UCSD-AML1 (cell line): ENCODE data around the gene CAMK2A.
A peak's percentile ranks its signal among the peaks of the same experiment; 100 is the strongest.
"Not testable (repeated sequence)": the region's sequence is repeated elsewhere in the genome, so short reads cannot be mapped to it uniquely, and the experiment has no call there.

Experiments used
- DNase-seq: peaks from one replicate; lab custom pipeline; 2025; ENCODE audit not compliant: unreplicated experiment; lab: John Stamatoyannopoulos, UW

The CAMK2A gene

DNA sequence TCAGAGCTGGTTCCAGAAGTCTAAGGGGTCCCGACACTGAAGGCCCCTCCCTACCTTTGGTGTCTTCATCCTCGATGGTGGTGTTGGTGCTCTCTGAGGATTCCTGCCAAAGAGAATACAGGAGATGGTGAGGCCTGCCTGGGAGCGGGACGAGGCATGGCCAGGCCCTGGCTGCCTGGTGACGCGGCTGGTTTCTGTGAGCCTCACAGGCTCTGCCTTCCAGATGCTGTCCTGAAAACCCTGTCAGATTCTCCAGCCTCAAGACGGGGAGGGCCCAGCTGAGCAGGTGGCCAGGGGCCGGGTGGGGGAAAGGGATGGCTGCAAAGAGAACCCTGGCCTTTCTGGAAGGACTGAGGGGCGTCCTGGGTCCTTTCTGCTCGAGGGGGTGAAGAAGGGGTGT, 50.9 kb downstream of the CAMK2A start:
- no peak for DNase-seq

DNA sequence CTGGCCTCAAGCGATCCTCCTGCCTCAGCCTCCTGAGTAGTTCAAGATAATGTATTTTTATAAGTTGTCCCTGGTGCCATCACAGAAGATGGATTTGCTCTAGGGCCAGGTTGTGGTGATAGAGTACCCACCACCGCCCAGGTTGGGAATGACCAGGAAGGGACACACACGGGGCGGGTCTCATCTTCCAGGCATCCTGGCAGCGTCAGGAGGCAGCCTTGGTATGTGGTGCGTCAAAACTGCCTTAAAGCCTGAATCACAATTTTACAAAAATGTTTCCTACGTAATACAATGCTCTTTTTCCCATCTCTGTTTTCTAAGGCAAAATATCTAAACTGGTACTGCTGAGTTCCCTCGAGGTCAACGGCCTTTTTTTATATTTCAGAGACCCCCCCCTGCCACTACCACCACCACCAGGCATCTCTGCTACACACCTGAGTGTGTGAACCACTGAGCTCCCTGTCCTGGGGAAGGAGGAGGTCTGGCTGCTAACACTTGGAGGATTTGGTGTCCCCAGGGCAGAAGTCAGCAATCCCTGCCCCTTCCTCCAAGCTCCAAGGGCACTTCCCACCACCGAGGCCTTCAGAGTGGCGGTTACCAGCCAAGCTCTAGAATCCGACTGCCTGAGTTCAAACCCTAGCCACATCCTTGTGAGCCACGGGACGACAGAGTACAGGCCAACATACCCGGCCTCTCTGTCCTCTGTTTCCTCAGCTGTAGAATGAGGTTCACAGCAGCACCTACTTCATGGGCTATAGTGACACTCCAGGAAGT, 52.4 kb downstream of the CAMK2A start:
- no peak for DNase-seq

DNA sequence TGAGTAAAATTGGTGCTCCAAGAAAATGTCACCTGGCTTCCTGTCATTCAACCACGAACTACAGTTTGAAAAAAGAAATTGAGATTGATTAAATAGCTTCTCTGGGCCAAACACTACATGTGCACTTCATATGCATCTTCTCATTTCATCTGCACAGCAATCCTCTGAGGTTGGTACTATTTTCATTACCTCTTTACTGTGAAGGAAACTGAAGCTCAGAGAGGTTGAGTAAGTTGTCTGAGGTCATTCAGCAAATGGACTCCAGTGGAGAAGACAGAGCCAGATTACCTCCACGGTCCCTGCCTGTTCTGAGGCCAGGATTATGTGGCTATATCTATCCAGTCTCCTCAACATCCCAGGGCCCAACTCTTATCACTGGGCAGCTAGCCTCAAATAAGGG, 53.3 kb downstream of the CAMK2A start:
- DNase-seq: no peak

DNA sequence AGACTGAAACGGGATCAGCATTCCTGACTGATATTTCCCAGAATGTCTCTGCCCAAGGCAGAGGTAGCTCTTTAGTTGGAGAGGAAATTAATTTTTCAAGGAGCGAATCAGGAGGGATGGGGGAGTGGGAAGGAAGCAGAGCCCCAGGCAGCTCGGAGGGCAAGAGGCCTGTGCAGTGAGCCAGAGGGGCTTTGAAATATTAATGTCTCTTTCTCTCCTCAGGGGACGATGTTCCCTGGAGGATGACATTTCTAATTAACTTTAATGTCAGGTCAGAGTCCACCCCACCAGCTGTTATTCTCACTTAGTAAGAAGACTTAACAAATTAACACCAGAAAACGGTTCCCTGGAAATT, 54.1 kb downstream of the CAMK2A start:
- DNase-seq: no peak

DNA sequence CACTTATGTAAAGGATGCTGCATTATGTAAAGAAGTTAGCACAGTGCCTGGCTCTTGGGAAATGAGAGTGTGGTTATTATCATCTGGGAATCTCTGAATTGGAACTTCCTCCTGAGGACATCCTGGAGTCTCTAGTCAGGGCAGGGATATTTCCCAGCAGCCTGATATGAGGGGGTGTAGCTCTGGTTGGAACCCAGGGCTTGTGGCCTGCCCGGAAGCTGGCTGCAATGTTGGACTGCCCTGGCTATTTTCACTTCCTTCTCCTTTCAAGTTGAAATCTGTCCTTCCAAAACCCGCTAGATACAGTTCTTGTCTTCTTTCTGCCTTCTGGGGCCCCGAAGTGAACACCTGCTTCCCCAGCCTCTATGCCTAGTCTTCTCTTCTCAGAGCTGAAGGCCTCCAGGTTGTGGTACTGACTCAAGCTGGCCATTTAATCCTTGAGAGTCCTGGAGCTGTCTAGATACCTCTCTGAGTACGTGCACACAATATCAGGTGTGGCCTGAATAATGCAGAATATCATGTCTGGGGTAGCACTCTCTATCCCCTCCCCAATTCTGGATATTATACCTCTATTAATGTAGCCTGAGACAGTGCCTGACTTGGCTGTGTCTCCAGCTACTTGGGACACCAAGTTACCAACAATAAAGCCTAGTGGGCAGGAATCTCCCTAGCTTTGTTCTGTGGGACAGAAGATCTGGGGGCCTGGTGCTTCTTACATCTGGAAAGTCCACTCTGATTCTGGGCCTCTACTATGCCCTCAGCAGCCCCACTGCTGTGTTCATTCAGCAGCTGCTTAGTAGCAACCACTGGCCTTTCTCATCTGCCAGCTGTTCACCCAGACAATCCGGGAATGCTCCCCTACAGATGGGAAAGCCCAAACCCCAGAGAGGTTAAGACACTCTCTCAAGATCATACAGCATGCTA, 54.7 kb downstream of the CAMK2A start:
- no peak for DNase-seq

DNA sequence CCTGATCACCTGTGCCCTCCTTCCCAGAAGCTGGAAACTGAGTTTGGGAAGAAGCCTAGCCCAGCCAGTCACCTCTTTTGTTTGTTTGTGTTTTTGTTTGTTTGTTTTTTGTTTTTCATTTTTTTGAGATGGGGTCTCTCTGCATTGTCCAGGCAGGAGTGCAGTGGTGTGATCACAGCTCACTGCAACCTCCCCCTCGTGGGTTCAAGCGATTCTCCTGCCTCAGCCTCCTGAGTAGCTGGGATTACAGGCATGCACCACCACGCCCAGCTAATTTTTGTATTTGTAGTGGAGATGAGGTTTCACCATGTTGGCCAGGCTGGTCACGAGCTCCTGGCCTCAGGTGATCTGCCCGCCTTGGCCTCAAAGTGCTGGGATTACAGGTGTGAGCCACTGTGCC, 55.9 kb downstream of the CAMK2A start:
- not testable (repeated sequence) for DNase-seq

DNA sequence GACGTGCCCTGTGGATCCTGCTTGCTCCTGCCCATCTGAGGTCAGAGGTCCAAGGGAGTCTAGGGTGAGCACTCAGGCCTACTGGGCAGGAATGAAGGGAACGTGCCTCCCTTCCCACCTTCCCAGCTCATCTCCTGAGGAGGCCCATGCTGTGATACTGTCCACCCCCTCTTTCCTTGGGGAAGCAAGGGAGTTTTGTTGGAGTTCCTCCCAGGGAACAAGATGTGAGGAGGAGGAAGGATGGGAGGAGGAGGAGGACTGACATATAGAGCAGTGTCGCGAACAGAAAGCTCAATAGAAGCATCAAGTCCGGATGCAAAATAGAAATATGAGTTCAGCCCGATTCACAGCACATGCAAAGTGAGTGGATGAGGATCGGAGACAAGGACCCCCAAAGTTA, 58.7 kb downstream of the CAMK2A start:
- no peak for DNase-seq

DNA sequence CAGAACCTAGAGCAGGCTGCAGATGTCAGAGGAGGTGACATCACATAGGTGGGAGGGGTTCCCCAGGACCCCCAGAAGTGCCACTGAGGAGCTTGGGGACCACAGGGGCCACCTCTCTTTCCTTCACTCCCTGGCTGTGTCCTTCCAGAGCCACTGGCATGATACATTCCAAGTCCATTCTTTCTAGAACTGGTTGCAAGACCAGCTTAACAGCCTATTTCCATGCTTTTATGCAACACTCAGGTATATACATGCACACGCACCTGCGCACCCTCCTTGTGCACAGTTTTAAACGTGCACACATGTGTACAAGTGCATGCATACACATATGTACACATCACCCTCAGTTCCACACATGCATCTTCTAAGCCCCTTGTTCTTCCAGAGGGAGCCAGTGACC, 60.0 kb downstream of the CAMK2A start:
- no peak for DNase-seq

DNA sequence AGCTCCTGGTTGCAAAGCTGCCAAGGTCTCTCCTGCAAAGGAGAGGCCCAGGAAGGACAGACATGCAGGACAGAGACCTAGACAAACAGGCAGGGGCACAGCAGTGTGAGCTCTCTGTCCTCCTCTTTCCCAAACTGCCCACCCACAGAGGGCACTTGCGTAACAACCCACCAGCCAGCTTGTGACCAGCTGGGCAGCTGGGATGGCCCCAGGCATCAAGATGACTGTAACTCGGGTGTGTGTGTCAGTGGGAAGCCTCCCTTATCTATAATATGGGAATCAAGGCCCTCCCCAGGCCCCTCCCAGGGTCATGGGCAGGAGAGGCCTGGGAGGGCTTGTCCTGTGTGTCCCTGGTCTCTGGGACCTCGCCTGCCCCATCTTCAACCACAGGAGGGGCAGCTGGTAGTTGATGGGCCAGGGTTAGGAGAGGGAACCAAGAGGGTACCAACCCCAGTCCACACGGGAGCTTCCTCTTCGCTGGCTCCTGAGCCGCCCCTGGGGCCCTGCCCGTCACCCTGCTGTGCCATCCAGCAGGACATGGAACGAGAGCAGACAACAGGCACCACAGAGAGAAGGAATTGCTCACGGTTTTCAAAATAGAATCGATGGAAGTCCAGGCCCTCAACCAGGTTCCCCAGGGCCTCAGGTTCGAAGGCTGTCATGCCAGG, 61.8 kb downstream of the CAMK2A start:
- no peak for DNase-seq

DNA sequence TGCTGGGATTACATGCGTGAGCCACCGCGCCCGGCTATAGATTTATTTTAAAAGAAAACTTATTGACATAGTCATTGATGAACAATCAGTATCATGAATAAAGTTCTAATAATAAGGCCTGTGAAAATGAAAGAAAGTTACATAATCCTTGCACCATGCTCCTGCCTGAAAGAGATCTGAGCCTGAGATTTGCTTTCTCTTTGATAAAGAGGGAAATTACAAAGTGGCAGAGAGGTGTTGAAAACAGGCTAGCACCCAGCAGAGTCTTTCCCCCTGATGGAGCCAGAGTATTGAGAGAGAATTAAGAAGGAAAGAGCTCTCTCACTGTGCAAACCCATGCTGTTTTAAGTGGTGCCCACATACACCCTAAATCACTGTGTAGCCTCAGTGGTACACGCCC, 62.5 kb downstream of the CAMK2A start:
- no peak for DNase-seq

DNA sequence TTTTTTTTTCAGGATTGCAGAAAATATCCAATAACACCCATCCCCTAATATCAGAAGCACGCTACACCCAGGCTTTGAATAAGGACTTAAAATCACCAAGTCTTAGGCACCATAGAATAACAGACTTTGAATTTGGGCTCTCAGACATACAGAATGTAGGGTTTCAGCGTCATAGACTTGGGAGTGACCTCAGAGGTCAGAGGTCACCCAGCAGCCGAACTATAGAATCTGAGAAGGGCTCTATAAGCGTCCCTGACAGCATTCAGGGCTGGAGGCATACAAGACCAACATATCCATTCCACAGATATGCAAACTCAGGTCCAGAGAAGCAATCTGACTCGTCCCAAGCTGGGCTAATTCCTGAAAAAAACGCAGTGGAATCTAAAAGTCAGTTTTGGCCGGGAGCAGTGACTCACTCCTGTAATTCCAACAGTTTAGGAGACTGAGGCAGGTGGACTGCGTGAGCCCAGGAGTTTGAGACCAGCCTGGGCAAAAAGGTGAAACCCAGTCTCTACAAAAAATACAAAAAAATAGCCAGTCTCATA, 65.0 kb downstream of the CAMK2A start:
- no peak for DNase-seq

DNA sequence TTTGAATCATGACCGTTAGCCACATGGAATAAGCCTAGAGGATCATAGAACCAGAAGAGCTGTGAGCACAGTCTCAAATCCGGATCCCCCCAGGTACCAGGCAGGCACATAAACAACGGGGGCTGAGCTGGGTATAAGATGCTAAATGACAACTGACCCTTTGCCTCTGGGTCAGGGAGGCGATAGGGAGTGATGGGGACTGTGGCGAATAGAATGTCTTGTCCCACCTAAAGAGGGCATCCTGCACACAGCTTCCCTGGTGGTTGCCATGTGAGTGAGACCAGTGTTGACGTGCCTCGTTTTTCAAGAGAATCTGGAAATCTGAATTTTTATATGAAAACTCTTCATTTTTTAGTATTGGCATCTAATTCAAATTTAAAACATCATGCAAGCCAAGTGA, 66.1 kb downstream of the CAMK2A start:
- no peak for DNase-seq

DNA sequence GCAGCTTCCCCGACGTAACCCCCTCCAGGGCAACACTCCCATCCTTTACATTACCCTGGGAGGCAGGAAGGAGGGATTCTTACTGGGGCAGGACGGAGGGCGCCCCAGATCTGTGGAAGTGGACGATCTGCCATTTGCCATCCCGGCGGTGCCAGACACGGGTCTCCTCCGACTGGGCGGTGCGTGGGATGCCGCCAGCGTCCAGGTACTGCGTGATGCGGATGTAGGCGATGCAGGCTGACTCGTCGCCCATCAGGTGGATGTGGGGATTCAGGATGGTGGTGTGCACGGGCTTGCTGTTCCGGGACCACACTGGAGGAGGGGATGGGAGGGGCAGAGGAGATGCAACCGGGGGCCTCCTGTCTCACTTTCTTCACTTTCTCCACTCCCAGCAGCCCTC, 66.7 kb downstream of the CAMK2A start:
- DNase-seq: no peak

DNA sequence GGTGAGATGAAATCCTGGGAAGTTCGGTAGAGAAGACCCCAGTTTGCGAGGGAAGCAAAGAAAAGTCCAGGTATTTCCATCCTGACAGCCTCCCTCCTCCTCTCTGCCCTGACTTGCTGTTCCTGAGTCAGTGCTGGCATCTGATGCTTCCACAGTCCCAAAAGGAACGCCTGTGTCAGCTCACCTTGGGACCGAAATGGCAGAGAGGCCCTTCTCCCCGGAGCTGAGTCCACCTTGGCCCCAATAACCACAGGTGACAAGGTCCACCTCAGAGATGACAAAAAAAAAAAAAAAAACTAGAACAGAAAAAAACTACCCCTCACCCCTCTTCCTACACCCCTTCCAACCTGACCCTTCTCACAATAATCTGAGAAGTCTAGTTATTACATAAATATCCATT, 68.1 kb downstream of the CAMK2A start:
- DNase-seq: no peak

DNA sequence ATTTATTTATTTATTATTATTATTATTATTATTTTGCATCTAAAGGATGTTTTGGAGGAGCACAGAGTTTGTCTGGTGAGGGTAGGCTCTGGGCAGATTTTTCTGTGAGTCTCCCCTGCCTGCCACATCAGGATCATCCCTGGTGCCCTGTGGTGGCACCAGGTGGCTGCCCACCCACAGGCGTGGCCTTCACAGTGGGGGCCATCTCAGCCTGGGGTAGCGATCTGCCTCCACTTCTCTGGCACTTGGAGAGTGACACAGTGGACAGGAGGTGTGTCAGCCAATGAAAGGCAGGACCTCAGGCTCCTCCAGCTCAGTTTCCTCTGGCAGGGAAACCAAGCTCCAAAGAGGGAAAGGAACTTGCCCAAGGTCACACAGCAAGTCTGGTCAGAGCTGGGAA, 69.7 kb downstream of the CAMK2A start:
- DNase-seq: no peak

DNA sequence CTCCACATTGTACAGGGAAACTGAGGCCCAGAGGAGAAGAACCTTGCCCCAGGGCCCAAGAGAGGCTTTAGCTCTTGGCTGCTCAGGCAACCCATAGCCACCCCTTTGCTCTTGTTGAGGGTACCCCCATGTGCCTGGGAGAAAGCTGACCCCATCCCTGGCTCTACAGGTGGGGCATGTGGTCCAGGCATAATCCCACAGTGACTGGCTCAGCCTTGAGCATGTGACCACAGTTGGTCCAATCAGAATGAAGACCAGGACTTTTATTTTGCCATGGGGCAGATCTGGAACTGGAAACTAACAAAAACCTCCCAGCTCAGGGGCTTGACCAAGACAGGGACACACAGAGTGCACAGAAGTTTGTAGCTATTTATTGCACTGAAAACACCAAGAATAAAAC, 70.4 kb downstream of the CAMK2A start:
- DNase-seq: no peak

DNA sequence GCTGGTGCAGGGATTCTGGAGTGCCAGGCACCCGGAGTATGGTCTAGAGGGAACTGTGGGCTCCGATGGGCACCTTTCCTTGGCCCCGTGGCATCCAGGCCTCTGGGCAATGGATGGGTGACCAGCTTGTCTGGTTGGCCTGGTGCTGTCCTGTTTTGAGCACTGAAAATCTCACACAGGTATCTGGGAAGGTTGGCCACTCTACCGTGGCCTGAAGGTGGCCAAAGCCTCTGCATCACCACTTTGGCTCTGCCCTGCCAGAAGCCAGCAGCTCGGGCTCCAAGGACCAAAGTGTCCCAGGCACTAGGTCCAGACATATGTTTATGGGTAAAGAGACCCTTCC, 70.9 kb downstream of the CAMK2A start:
- no peak for DNase-seq

DNA sequence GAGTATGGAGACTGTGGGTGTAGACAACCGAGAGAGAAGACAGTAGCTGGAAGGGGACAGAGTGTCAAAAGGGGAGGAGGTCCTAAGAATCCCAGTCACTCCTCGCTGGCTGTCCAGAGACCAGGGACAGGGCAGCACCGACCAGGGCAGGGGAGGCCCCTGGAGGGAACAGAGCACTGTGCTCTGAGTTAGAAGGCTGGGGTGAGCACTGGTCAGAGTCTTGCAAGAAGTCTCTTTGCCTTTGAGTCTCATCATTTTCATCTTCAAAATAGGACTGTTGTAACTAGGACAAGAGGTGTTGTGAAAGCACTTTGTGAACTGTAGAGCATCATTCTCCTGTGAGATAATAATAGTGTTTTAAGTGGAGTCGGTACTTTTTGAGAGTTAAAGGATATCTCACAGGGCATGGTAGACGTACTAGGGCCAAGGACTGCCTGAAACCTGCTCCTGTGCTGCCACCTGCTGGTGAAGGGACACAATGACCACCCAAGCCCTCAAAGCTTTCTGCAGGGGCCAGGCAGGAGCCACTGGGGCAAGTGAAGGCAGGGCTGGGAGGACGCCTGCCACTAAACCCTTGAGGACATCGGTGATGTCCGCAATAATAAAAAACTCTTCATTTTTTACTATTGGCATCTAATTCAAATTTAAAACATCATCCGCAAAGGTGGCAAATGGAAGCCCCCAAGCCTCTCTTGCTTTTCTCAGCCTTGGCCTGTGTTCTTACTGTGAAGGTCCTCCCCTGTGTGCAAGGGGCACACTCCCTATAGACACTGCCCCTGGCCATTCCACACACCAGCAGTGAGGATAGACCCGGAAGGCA, 71.5 kb downstream of the CAMK2A start:
- DNase-seq: peak; percentile 79

DNA sequence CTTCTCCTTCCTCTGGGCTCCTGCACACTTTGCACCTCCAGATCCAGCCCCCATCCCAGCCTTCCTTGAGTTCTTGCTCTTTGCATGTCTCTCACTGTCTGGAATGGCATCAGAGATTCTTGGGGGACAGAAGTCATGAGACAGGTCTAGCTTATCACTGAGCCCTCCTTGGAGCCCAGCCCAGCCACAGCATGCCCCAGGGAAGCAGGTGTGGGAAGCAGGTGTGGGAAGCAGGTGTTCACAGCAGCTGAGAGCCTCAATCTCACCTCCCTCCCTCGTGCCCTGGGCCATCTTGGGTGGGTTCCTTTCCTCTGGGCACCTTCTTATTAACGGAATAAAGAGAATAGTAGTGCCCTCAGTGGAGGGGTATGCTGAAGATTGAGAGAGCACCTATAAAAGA, 72.5 kb downstream of the CAMK2A start:
- no peak for DNase-seq

DNA sequence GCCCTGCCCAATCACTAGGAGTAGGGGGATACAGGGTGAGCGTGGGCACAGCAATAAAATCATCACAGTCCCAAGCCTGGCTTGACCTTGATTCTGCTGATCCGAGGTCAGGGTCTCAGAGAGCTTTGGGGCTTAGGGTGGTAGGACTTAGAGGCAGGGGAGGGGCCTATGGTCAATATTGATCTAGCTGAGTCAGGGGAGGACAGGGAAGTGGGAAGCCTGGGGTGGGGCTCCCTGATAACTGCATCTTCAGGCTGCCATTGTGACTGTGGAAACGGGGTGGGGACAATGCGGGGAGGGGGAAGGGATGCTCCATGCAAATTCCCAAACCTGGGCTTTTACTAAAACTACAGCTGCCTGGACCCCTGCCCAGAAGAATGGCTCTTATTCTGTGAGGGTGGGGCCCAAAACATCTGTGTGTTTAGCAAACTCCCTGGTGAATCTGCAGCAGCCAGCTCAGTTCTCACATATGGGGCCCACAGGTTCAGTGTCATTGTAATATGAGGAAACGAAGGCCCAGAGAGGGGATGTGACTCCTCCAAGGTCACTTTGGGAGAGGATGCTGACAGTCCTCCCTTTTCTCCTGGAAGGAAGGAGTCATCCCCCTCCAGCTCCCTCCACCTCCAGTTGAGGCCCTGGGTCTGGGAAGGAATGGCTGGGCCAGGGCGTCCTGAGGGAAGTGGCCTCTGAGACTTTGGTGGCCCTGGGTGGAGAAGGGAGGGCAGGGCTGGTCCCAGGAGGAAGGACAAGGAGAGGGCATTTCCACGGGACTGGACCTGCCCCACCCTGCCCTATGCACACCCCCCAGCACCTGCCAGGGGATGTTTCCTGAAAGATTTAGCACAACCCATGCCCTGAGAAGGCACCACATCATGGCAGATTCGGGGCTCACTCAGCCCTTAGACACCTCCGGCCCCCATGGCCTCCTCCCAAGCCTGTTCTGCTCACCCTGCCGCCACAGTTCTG, 73.3 kb downstream of the CAMK2A start:
- no peak for DNase-seq
